Upper lobe of right lung (tissue), 1 donor: ENCODE results near the gene DHX15. TPM values are rescaled to one million over a fixed set of nuclear protein-coding genes. Genes with fewer than 3 reads are reported as not detected.

Experiments used
- ATAC-seq: fragments of 200-7000 bp; cut with Tn5 transposase; one replicate; pipeline ENCODE4 v1.9.1; 2020; ENCODE audit warnings: mild to moderate bottlenecking, moderate library complexity
- DNase-seq: peaks from one replicate; pipeline ENCODE4 v3.0.0-alpha.2; 2020
- H3K27ac ChIP-seq: fragments of 200-600 bp; one replicate; pipeline ENCODE4 v1.8.0; 2022
- H3K27me3 ChIP-seq: fragments of 200-600 bp; one replicate; pipeline ENCODE4 v1.8.0; 2022; ENCODE audit warnings: mild to moderate bottlenecking
- H3K36me3 ChIP-seq: fragments of 200-600 bp; one replicate; pipeline ENCODE4 v1.8.0; 2022
- H3K4me1 ChIP-seq: fragments of 200-600 bp; one replicate; pipeline ENCODE4 v1.8.0; 2022
- H3K4me3 ChIP-seq: fragments of 200-600 bp; one replicate; pipeline ENCODE4 v1.8.0; 2022; ENCODE audit warnings: mild to moderate bottlenecking
- H3K9me3 ChIP-seq: fragments of 200-600 bp; one replicate; pipeline ENCODE4 v1.8.0; 2022
- intact Hi-C: fragments of 100-400 bp; cut with DNase I; formaldehyde crosslinking; loops from one replicate; pipeline ENCODE4 v1.11.0; 2022
- long read RNA-seq: library from polyadenylated mRNA; unstranded; transcript quantifications from one replicate; pipeline ENCODE4 v2.0.0, GENCODE V29; 2021
- total RNA-seq: library from RNA; stranded (reverse); fragmentation: NEBNext Ultra II Directional; extraction: Animal tissue kit (Norgen Biotek cat#: 25700); gene quantifications from one replicate; pipeline ENCODE4 v1.2.1, GENCODE V29; 2021
- TF ChIP-seq, protein P1 (sequence below): fragments of 200-600 bp; IDR thresholded peaks from one replicate; pipeline ENCODE4 v1.8.0; 2022; ENCODE audit warnings: antibody characterized with exemption
- donor health status: DM: no; HTN: yes; CAD: no; lungs with severe emphysema.

The DHX15 gene
- 101 TPM for total RNA-seq
- long read RNA-seq, transcript DHX15-201 (14 exons, 2,994 nt), result major isoform, 117 of 142 reads
- long read RNA-seq, partial matches to known transcripts, result 10 of 142 reads
- long read RNA-seq, other reads (novel, unspliced or antisense), result 14 of 142 reads

GRCh38 chr4:24584211-24584850 lies at the start of gene DHX15:
Gene DHX15, minus strand, starts transcription at chr4:24584554. Its CDS starts 161 bp downstream, at chr4:24584393.
- ATAC-seq (peak; percentile 98), DNase-seq (peak; percentile 98)
- TF ChIP-seq, protein P1, sequence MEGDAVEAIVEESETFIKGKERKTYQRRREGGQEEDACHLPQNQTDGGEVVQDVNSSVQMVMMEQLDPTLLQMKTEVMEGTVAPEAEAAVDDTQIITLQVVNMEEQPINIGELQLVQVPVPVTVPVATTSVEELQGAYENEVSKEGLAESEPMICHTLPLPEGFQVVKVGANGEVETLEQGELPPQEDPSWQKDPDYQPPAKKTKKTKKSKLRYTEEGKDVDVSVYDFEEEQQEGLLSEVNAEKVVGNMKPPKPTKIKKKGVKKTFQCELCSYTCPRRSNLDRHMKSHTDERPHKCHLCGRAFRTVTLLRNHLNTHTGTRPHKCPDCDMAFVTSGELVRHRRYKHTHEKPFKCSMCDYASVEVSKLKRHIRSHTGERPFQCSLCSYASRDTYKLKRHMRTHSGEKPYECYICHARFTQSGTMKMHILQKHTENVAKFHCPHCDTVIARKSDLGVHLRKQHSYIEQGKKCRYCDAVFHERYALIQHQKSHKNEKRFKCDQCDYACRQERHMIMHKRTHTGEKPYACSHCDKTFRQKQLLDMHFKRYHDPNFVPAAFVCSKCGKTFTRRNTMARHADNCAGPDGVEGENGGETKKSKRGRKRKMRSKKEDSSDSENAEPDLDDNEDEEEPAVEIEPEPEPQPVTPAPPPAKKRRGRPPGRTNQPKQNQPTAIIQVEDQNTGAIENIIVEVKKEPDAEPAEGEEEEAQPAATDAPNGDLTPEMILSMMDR, result no peak
- Histone ChIP-seq H3K4me3 (peak within 1 kb of the TSS; percentile 85), H3K9me3 (no peaks in the 10 kb centered on the region), H3K27me3 (no peaks in the 10 kb centered on the region), H3K27ac (peak within 1 kb of the TSS; percentile 97), H3K36me3 (peaks cover 3% of the 10 kb centered on the region), H3K4me1 (peaks cover 14% of the 10 kb centered on the region)
- intact Hi-C loops, result no loop called here

DNA sequence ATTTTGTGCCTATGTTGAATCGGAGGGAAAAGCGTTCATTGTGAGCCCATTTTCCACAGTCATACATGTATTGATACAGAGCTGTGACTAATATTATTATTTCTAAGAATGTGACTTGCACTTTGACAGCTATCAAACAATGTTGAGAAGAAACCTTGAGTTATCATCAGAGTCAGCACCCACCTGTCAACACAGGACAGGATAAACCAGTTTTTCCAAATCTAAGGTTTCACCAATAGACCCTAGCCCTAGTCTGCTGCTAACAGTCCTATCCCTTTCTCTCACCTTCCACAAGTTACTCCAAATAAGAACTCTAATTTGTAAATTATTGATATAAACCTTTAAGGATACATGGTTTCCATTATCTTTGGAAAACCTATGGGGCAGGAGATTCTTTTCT lies 47.7 kb upstream of the DHX15 start:
- H3K9me3 ChIP-seq, result no peaks in the 10 kb centered on the region
- H3K27me3 ChIP-seq, result no peaks in the 10 kb centered on the region
- no peaks in the 10 kb centered on the region for H3K4me1 ChIP-seq
- H3K4me3 ChIP-seq, result no peak overlapping the region
- DNase-seq (no peak), ATAC-seq (no peak)
- no peak overlapping the region for H3K27ac ChIP-seq
- TF ChIP-seq, protein P1, result no peak
- no peaks in the 10 kb centered on the region for H3K36me3 ChIP-seq
- intact Hi-C loops, result no loop called here

- ATAC-seq (no peak), DNase-seq (no peak)
- H3K27me3 ChIP-seq, result no peaks in the 10 kb centered on the region
- no peaks in the 10 kb centered on the region for H3K9me3 ChIP-seq
- no peak overlapping the region for H3K27ac ChIP-seq
- H3K4me3 ChIP-seq, result no peak overlapping the region
- TF ChIP-seq, protein P1, result no peak
- H3K36me3 ChIP-seq, result no peaks in the 10 kb centered on the region
- intact Hi-C loops, result no loop called here
- H3K4me1 ChIP-seq, result no peaks in the 10 kb centered on the region
These were observed 46.6 kb upstream of the DHX15 start for GRCh38 chr4:24630937-24631336.

- TF ChIP-seq, protein P1, result no peak
- Histone ChIP-seq H3K9me3 (no peaks in the 10 kb centered on the region), H3K36me3 (no peaks in the 10 kb centered on the region), H3K4me3 (no peak overlapping the region), H3K27ac (no peak overlapping the region), H3K27me3 (no peaks in the 10 kb centered on the region), H3K4me1 (no peaks in the 10 kb centered on the region)
- DNase-seq (no peak), ATAC-seq (no peak)
- intact Hi-C loops, result no loop called here
These were observed 40.7 kb upstream of the DHX15 start for GRCh38 chr4:24625091-24625490.

DNA sequence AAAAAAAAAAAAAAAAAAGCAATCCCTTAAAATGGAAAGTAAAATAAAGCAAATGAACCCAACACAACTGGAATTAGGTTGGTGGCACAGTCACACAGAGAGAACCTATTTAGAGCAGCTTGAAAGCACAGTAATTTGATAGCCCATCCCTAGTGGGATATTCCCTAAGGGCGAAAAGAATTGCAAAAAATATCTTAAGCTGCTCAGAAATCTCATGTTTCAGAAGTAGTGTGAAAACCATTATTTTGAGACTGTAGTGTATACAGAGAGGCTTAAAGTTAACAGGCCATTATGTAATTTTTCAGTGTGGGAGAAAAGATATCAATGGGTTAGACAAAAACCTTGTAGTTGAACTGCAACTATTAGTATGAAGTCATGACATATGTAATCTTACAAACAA lies 40.0 kb upstream of the DHX15 start:
- TF ChIP-seq, protein P1, result no peak
- no peaks in the 10 kb centered on the region for H3K9me3 ChIP-seq

More for the DNA sequence above, 40.0 kb upstream of the DHX15 start:
- H3K4me3 ChIP-seq, result no peak overlapping the region
- no peak for ATAC-seq
- H3K36me3 ChIP-seq, result no peaks in the 10 kb centered on the region
- no peak for DNase-seq
- H3K4me1 ChIP-seq, result no peaks in the 10 kb centered on the region
- intact Hi-C loops, result no loop called here
- H3K27me3 ChIP-seq, result no peaks in the 10 kb centered on the region
- H3K27ac ChIP-seq, result no peak overlapping the region
